ENCODE results near the gene ZNF827.
"Not testable (repeated sequence)": the region's sequence is repeated elsewhere in the genome, so short reads cannot be mapped to it uniquely, and the experiment has no call there.

Gene ZNF827

GRCh38 chr4:145867406-145867805, 71.2 kb downstream of the ZNF827 start:
- DNase-seq (ENCODE audit: low read depth in 2 of 3, low spot score in 2 of 3): no peak

- no peak for DNase-seq (ENCODE audit: low read depth in 2 of 3, low spot score in 2 of 3)
These were observed 71.6 kb downstream of the ZNF827 start for GRCh38 chr4:145866991-145867390.

GRCh38 chr4:145865274-145865941, 73.2 kb downstream of the ZNF827 start:
- no peak for DNase-seq (ENCODE audit: low read depth in 2 of 3, low spot score in 2 of 3)

GRCh38 chr4:145863191-145863590, 75.4 kb downstream of the ZNF827 start:
- no peak for DNase-seq (ENCODE audit: low read depth in 2 of 3, low spot score in 2 of 3)

- DNase-seq (ENCODE audit: low read depth in 2 of 3, low spot score in 2 of 3): no peak
These were observed 77.0 kb downstream of the ZNF827 start for GRCh38 chr4:145861336-145862318.

- no peak for DNase-seq (ENCODE audit: low read depth in 2 of 3, low spot score in 2 of 3)
These were observed 77.7 kb downstream of the ZNF827 start for GRCh38 chr4:145860897-145861296.

- no peak for DNase-seq (ENCODE audit: low read depth in 2 of 3, low spot score in 2 of 3)
These were observed 78.2 kb downstream of the ZNF827 start for GRCh38 chr4:145860446-145860845.

GRCh38 chr4:145859926-145860325, 78.7 kb downstream of the ZNF827 start:
- DNase-seq (ENCODE audit: low read depth in 2 of 3, low spot score in 2 of 3): no peak

GRCh38 chr4:145859426-145859825, 79.2 kb downstream of the ZNF827 start:
- no peak for DNase-seq (ENCODE audit: low read depth in 2 of 3, low spot score in 2 of 3)

- DNase-seq (ENCODE audit: low read depth in 2 of 3, low spot score in 2 of 3): no peak
These were observed 86.3 kb downstream of the ZNF827 start for GRCh38 chr4:145852256-145852839.

- no peak for DNase-seq (ENCODE audit: low read depth in 2 of 3, low spot score in 2 of 3)
These were observed 87.0 kb downstream of the ZNF827 start for GRCh38 chr4:145851511-145852201.

- no peak for DNase-seq (ENCODE audit: low read depth in 2 of 3, low spot score in 2 of 3)
These were observed 90.9 kb downstream of the ZNF827 start for GRCh38 chr4:145847764-145848163.

- no peak for DNase-seq (ENCODE audit: low read depth in 2 of 3, low spot score in 2 of 3)
These were observed 93.5 kb downstream of the ZNF827 start for GRCh38 chr4:145845118-145845517.

- DNase-seq (ENCODE audit: low read depth in 2 of 3, low spot score in 2 of 3): no peak
These were observed 95.0 kb downstream of the ZNF827 start for GRCh38 chr4:145843639-145844038.

GRCh38 chr4:145843148-145843547, 95.5 kb downstream of the ZNF827 start:
- DNase-seq (ENCODE audit: low read depth in 2 of 3, low spot score in 2 of 3): no peak

GRCh38 chr4:145842224-145842887, 96.3 kb downstream of the ZNF827 start:
- DNase-seq (ENCODE audit: low read depth in 2 of 3, low spot score in 2 of 3): no peak

- no peak for DNase-seq (ENCODE audit: low read depth in 2 of 3, low spot score in 2 of 3)
These were observed 97.8 kb downstream of the ZNF827 start for GRCh38 chr4:145840801-145841200.

GRCh38 chr4:145840162-145840768, 98.4 kb downstream of the ZNF827 start:
- DNase-seq (ENCODE audit: low read depth in 2 of 3, low spot score in 2 of 3): no peak

GRCh38 chr4:145839151-145839550, 99.5 kb downstream of the ZNF827 start:
- no peak for DNase-seq (ENCODE audit: low read depth in 2 of 3, low spot score in 2 of 3)

- not testable (repeated sequence) for DNase-seq (ENCODE audit: low read depth in 2 of 3, low spot score in 2 of 3)
These were observed 106.2 kb downstream of the ZNF827 start for GRCh38 chr4:145832384-145832783.
